SK-N-SH (cell line): ENCODE measurements around the gene ATF6B. TPM values are rescaled to one million over a fixed set of nuclear protein-coding genes. Genes with fewer than 3 reads are reported as not detected.

ENCODE experiments used
- CTCF ChIA-PET: fragments of 300-600, 350-600 bp; formaldehyde crosslinking; extraction: SDS; loops from one replicate; lab custom pipeline; 2021; lab: Yijun Ruan, JAX
- POLR2A ChIA-PET: fragments of 350-600 bp; sonication (Branson Sonifier 250); formaldehyde crosslinking; extraction: SDS; loops from one replicate; lab custom pipeline; 2020; ENCODE audit warnings: antibody characterized with exemption, inconsistent platforms; lab: Yijun Ruan, JAX
- DNase-seq: peaks from one replicate; pipeline ENCODE4 v3.0.0; 2012
- H2AFZ ChIP-seq: fragments of 200-600 bp; sonication (generic); 2 replicates; pipeline ENCODE4 v1.8.1; 2016; ENCODE audit warnings: antibody characterized with exemption, mild to moderate bottlenecking, low read depth
- H3F3A ChIP-seq: fragments of 200-600 bp; sonication (generic); replicated peaks from 2 replicates; pipeline ENCODE3; 2016; ENCODE audit warnings: antibody characterized with exemption, mild to moderate bottlenecking; ENCODE audit not compliant: insufficient read depth
- H3K27ac ChIP-seq, 2 experiments: fragments of 200-500 bp in 1 of 2; fragments of 200-600 bp in 1 of 2; sonication (Bioruptor generic) in 1 of 2; sonication (generic), shearing (Covaris generic) in 1 of 2; 2 replicates each; pipeline versions ENCODE4 v1.5.1 to v1.6.1; 2014 to 2016; ENCODE audit warnings: low read depth in 2 of 2, inconsistent platforms in 1 of 2, low read length in 1 of 2, mild to moderate bottlenecking in 1 of 2, mixed read lengths in 1 of 2
- H3K27me3 ChIP-seq: fragments of 200-600 bp; sonication (generic), shearing (Covaris generic); 2 replicates; pipeline ENCODE4 v1.6.1; 2016; ENCODE audit warnings: mixed run types; ENCODE audit not compliant: insufficient read depth
- H3K36me3 ChIP-seq, 2 experiments: fragments of 200-500 bp in 1 of 2; fragments of 200-600 bp in 1 of 2; sonication (Bioruptor generic) in 1 of 2; sonication (generic) in 1 of 2; replicated peaks in 1 of 2; 2 replicates each; pipeline versions ENCODE3 to v1.5.1; 2014 to 2016; ENCODE audit warnings: low read length in 1 of 2, mild to moderate bottlenecking in 1 of 2; ENCODE audit not compliant: insufficient read depth in 2 of 2, control insufficient read depth in 1 of 2
- H3K4me1 ChIP-seq, 2 experiments: fragments of 200-500 bp in 1 of 2; fragments of 200-600 bp in 1 of 2; sonication (Bioruptor generic) in 1 of 2; sonication (generic), shearing (Covaris generic) in 1 of 2; 2 replicates each; pipeline versions ENCODE4 v1.5.1 to v1.6.1; 2014 to 2016; ENCODE audit warnings: low read depth in 1 of 2, low read length in 1 of 2, mixed run types in 1 of 2; ENCODE audit not compliant: insufficient read depth in 2 of 2, control insufficient read depth in 1 of 2
- H3K4me2 ChIP-seq: fragments of 200-600 bp; sonication (generic), shearing (Covaris generic); 2 replicates; pipeline ENCODE4 v1.6.1; 2017; ENCODE audit warnings: mixed run types
- H3K4me3 ChIP-seq, 2 experiments: fragments of 200-500 bp in 1 of 2; fragments of 200-600 bp in 1 of 2; sonication (Bioruptor generic) in 1 of 2; sonication (generic), shearing (Covaris generic) in 1 of 2; 2 replicates each; pipeline versions ENCODE4 v1.5.1 to v1.8.1; 2014 to 2016; ENCODE audit warnings: low read depth in 2 of 2, inconsistent platforms in 1 of 2, low read length in 1 of 2, mild to moderate bottlenecking in 1 of 2, mixed read lengths in 1 of 2, moderate library complexity in 1 of 2
- H3K79me2 ChIP-seq: fragments of 200-600 bp; sonication (generic); 2 replicates; pipeline ENCODE4 v1.8.1; 2017; ENCODE audit warnings: mild to moderate bottlenecking; ENCODE audit not compliant: insufficient read depth
- H3K9ac ChIP-seq: fragments of 200-600 bp; sonication (generic); 2 replicates; pipeline ENCODE4 v1.6.1; 2017; ENCODE audit warnings: mixed run types
- H3K9me2 ChIP-seq: fragments of 200-600 bp; sonication (generic); 2 replicates; pipeline ENCODE4 v1.6.1; 2017; ENCODE audit warnings: mixed run types
- H3K9me3 ChIP-seq: fragments of 200-600 bp; sonication (generic); 2 replicates; pipeline ENCODE4 v1.6.1; 2017; ENCODE audit warnings: mixed run types, mild to moderate bottlenecking, moderate library complexity
- H4K20me1 ChIP-seq: fragments of 200-600 bp; sonication (generic); 2 replicates; pipeline ENCODE4 v1.6.1; 2017; ENCODE audit warnings: mild to moderate bottlenecking, mixed run types; ENCODE audit not compliant: insufficient read depth
- FOSL2 ChIP-seq: IDR thresholded peaks from 2 replicates; pipeline ENCODE4 v1.4.0; 2012; ENCODE audit warnings: low read depth, mild to moderate bottlenecking, moderate library complexity, borderline replicate concordance
- GATA2 ChIP-seq: sonication (generic); formaldehyde crosslinking; IDR thresholded peaks from 2 replicates; pipeline ENCODE4 v1.5.0; 2020; ENCODE audit warnings: mild to moderate bottlenecking, missing genetic modification reagents
- NFIC ChIP-seq: IDR thresholded peaks from 2 replicates; pipeline ENCODE4 v1.4.0; 2012; ENCODE audit warnings: borderline replicate concordance
- POLR2AphosphoS5 ChIP-seq: IDR thresholded peaks from 2 replicates; pipeline ENCODE4 v1.6.1; 2012; ENCODE audit warnings: low read depth, low read length
- RFX5 ChIP-seq: IDR thresholded peaks from 2 replicates; pipeline ENCODE4 v1.6.1; 2012; ENCODE audit warnings: mild to moderate bottlenecking, improper control_type of control experiment, low read length
- WGBS: methylation state at CpG from one replicate; pipeline ENCODE4 v1.1.6; 2017; ENCODE audit warnings: low lambda C conversion rate; 5-methylcytosine and 5-hydroxymethylcytosine counted together
- polyA plus RNA-seq, 3 experiments: library from polyadenylated mRNA; depleted of rRNA; stranded (reverse); fragments of >200 nt; gene quantifications; 2 replicates each; pipeline ENCODE4 v1.2.3, GENCODE V29; 2012
- TF ChIP-seq, protein P1 (sequence below): IDR thresholded peaks from 2 replicates; pipeline ENCODE4; 2012
- TF ChIP-seq, protein P2 (sequence below): IDR thresholded peaks from 2 replicates; pipeline ENCODE4 v1.4.0; 2012; ENCODE audit warnings: low read depth, borderline replicate concordance
- TF ChIP-seq, protein P3 (sequence below): IDR thresholded peaks from 2 replicates; pipeline ENCODE4 v1.4.0; 2012; ENCODE audit warnings: low read depth, borderline replicate concordance
- TF ChIP-seq, protein P4 (sequence below): fragments of 150-350 bp; IDR thresholded peaks from 2 replicates; pipeline ENCODE4 v1.6.1; 2017; ENCODE audit warnings: antibody characterized with exemption, low read length, low read depth, borderline replicate concordance

Gene ATF6B
- polyA plus RNA-seq, 1 of the 3 experiments (the other 2 are of a cell fraction), result 61.3 TPM

DNA sequence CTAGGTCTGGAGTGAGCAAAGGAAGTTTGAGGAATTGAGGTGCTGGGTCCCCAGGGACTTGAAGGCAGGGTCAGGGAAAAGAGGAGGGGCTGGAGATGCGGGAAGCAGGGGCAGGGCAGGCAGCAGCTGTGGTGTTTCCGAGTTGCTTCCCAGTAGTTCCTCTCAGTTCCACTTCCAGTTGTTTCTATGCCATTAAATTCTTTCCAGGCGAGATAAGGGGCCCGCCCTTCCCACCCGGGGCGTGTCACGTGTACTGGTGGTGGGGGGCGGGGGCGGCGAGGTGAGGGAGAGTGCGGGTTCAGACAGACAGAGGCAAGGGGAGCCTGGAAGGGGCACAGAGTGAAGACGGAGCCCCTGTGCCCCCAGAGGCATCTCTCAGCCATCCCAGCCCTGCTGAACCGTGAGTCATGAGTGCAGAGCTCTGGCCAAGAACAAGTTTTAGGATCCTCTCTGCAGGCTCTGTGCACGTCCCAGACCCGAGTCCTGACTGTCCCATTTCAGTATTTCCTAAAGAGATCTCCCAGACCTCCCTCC, 19.9 kb downstream of the ATF6B start:
- WGBS, result 4% methylated on average over 14 of the region's 15 CpGs
- peaks cover 16% of the 10 kb centered on the region for H3F3A ChIP-seq
- H2AFZ ChIP-seq, result no peak overlapping the region
- H3K36me3 ChIP-seq, result no peaks in the 10 kb centered on the region
- no peaks in the 10 kb centered on the region for H3K9me3 ChIP-seq
- ChIA-PET CTCF (interaction anchor here (0.8 to 2.4 kb wide), 4 partner anchors 9 to 11 kb away, joined by 5 to 16 read pairs (median 9); no protein-coding TSS in a partner anchor), POLR2A (no interaction called here)
- no peak overlapping the region for H3K9ac ChIP-seq
- no peaks in the 10 kb centered on the region for H3K9me2 ChIP-seq
- no peak overlapping the region for H3K4me3 ChIP-seq
- no peaks in the 10 kb centered on the region for H3K79me2 ChIP-seq
- H3K4me2 ChIP-seq, result peak overlapping the region; percentile 53; the same call in 1 of the 2 replicates
- H3K27ac ChIP-seq, result no peak overlapping the region
- TF ChIP-seq FOSL2, result peak; percentile 22; the same call in 1 of the 2 replicates
- TF ChIP-seq, protein P1, sequence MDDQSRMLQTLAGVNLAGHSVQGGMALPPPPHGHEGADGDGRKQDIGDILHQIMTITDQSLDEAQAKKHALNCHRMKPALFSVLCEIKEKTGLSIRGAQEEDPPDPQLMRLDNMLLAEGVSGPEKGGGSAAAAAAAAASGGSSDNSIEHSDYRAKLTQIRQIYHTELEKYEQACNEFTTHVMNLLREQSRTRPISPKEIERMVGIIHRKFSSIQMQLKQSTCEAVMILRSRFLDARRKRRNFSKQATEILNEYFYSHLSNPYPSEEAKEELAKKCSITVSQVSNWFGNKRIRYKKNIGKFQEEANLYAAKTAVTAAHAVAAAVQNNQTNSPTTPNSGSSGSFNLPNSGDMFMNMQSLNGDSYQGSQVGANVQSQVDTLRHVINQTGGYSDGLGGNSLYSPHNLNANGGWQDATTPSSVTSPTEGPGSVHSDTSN, result no peak
- TF ChIP-seq POLR2AphosphoS5, result no peak
- TF ChIP-seq, protein P2, sequence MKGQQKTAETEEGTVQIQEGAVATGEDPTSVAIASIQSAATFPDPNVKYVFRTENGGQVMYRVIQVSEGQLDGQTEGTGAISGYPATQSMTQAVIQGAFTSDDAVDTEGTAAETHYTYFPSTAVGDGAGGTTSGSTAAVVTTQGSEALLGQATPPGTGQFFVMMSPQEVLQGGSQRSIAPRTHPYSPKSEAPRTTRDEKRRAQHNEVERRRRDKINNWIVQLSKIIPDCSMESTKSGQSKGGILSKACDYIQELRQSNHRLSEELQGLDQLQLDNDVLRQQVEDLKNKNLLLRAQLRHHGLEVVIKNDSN, result 0 out of 2 replicates have a peak, but pooled peaks have one; percentile 13
- TF ChIP-seq GATA2 (CRISPR knock-in tag), result no peak
- peaks cover 0 to 9% of the 10 kb centered on the region in 2 experiments; a peak in 3 of 4 replicates for H3K4me1 ChIP-seq
- DNase-seq, result peak; percentile 32
- no peaks in the 10 kb centered on the region for H4K20me1 ChIP-seq
- peaks cover 7% of the 10 kb centered on the region for H3K27me3 ChIP-seq

DNA sequence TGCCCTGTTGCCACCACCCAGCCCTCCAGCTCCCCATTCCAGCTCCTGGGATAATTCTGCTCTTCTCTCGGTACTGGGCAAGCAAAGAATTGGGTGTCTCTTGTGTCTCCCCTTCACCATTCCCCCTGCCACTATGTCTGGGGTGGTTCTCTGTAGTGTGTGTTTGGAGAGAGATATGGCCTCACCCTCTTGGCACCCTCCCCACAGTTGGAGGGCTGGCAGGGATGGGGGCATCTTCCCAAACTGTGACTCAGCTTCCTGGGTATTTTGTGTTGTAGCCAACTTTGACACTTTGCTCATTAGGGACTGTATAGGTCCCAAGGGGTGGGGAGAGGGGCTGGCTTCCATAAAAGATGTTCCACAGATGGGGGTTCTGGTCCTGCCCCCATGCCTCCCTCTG, 20.6 kb downstream of the ATF6B start:
- Histone ChIP-seq H4K20me1 (no peaks in the 10 kb centered on the region), H3K4me2 (peak overlapping the region; percentile 53; the same call in 1 of the 2 replicates), H2AFZ (no peak overlapping the region), H3K27me3 (peaks cover 7% of the 10 kb centered on the region), H3K27ac (no peak overlapping the region), H3F3A (peaks cover 14% of the 10 kb centered on the region), H3K4me3 (no peak overlapping the region), H3K9ac (no peak overlapping the region), H3K9me2 (no peaks in the 10 kb centered on the region), H3K4me1 (peaks cover 0 to 9% of the 10 kb centered on the region in 2 experiments; a peak in 3 of 4 replicates), H3K36me3 (no peaks in the 10 kb centered on the region), H3K79me2 (no peaks in the 10 kb centered on the region), H3K9me3 (no peaks in the 10 kb centered on the region)
- POLR2A ChIA-PET, result no interaction called here
- 50% methylated on average over 1 of the region's 1 CpG for WGBS
- DNase-seq, result no peak
- TF ChIP-seq, protein P3, sequence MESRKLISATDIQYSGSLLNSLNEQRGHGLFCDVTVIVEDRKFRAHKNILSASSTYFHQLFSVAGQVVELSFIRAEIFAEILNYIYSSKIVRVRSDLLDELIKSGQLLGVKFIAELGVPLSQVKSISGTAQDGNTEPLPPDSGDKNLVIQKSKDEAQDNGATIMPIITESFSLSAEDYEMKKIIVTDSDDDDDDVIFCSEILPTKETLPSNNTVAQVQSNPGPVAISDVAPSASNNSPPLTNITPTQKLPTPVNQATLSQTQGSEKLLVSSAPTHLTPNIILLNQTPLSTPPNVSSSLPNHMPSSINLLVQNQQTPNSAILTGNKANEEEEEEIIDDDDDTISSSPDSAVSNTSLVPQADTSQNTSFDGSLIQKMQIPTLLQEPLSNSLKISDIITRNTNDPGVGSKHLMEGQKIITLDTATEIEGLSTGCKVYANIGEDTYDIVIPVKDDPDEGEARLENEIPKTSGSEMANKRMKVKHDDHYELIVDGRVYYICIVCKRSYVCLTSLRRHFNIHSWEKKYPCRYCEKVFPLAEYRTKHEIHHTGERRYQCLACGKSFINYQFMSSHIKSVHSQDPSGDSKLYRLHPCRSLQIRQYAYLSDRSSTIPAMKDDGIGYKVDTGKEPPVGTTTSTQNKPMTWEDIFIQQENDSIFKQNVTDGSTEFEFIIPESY, result no peak
- TF ChIP-seq RFX5 (no peak), NFIC (peak; percentile 47; the same call in 1 of the 2 replicates)
- TF ChIP-seq, protein P4, sequence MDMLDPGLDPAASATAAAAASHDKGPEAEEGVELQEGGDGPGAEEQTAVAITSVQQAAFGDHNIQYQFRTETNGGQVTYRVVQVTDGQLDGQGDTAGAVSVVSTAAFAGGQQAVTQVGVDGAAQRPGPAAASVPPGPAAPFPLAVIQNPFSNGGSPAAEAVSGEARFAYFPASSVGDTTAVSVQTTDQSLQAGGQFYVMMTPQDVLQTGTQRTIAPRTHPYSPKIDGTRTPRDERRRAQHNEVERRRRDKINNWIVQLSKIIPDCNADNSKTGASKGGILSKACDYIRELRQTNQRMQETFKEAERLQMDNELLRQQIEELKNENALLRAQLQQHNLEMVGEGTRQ, result no peak
- CTCF ChIA-PET, result interaction anchor here (0.8 to 2.3 kb wide), 3 partner anchors 10 to 11 kb away, joined by 5 to 12 read pairs (median 6); no protein-coding TSS in a partner anchor
